Testis (tissue), 3 donors: ENCODE data around the gene GPRC5C. TPM values are rescaled to one million over a fixed set of nuclear protein-coding genes. Genes with fewer than 3 reads are reported as not detected.

Experiments used
- DNase-seq: peaks from one replicate; pipeline ENCODE4 v3.0.0-alpha.2; 2019
- H3K27ac ChIP-seq, 2 donors: fragments of 200-600 bp; sonication (generic); one replicate each; pipeline ENCODE4 v1.5.1; 2019
- H3K27me3 ChIP-seq: fragments of 200-600 bp; sonication (generic); one replicate; pipeline ENCODE4 v1.5.1; 2019
- H3K36me3 ChIP-seq: fragments of 200-600 bp; sonication (generic); one replicate; pipeline ENCODE4 v1.5.1; 2017; ENCODE audit warnings: low read depth; ENCODE audit errors: missing control alignments
- H3K4me1 ChIP-seq: fragments of 200-600 bp; sonication (generic); one replicate; pipeline ENCODE4 v1.5.1; 2019
- H3K4me3 ChIP-seq, 2 donors: fragments of 200-600 bp; sonication (generic); one replicate each; pipeline ENCODE4 v1.5.1; 2017 to 2019
- H3K9me3 ChIP-seq: fragments of 200-600 bp; sonication (generic); one replicate; pipeline ENCODE4 v1.5.1; 2017
- CTCF ChIP-seq, 3 experiments: fragments of 450-650 bp in 2 of 3; fragments of 200-600 bp in 1 of 3; sonication (generic) in 1 of 3; IDR thresholded peaks; one replicate each; pipeline ENCODE4 v1.5.1; 2016 to 2019; ENCODE audit warnings: antibody characterized with exemption in 3 of 3, mild to moderate bottlenecking in 2 of 3, moderate library complexity in 1 of 3
- POLR2A ChIP-seq: fragments of 450-650 bp; IDR thresholded peaks from one replicate; pipeline ENCODE4 v1.6.1; 2017; ENCODE audit warnings: antibody characterized with exemption, mild to moderate bottlenecking, moderate library complexity
- WGBS, 2 donors: methylation state at CpG; one replicate each; pipeline ENCODE4 v1.1.5; 2018; 5-methylcytosine and 5-hydroxymethylcytosine counted together
- intact Hi-C: fragments of 100-400 bp; cut with DNase I; formaldehyde crosslinking; loops from one replicate; pipeline ENCODE4 v1.15.1; 2023; ENCODE audit warnings: low total_unique reads
- polyA plus RNA-seq: library from polyadenylated mRNA; stranded (reverse); fragments of 350-450 nt; fragmentation: Illumina TruSeq; extraction: RNeasy Lipid Tissue Mini Kit (QIAGEN cat#74804); gene quantifications from one replicate; pipeline ENCODE4 v1.2.3, GENCODE V29; 2014; ENCODE audit warnings: low read depth, low replicate concordance; ENCODE audit not compliant: insufficient read depth
- total RNA-seq, 2 donors: library from RNA; depleted of rRNA; stranded (reverse); fragments of >200 nt; gene quantifications; one replicate each; pipeline ENCODE4 v1.2.3, GENCODE V29; 2016

Gene GPRC5C
- total and polyA plus RNA-seq, 3 donors from 2014 or later = 6.8 to 19.0 (median 14.1) TPM

GRCh38 chr17:74466111-74466827, 34.4 kb downstream of the GPRC5C start, which contains the start of gene CD300A:
Gene CD300A, plus strand, starts transcription at chr17:74466634. Its CDS starts 70 bp downstream, at chr17:74466704.
- TF ChIP-seq POLR2A (no peak), CTCF (IDR thresholded peaks at IDR 0.05) (no peak)
- Histone ChIP-seq H3K9me3 (no peaks in the 10 kb centered on the region), H3K27me3 (no peaks in the 10 kb centered on the region), H3K27ac (peak within 1 kb of the TSS in 1 of 2 donors; percentile 24), H3K4me3 (no peak within 1 kb of the TSS), H3K36me3 (no peaks in the 10 kb centered on the region), H3K4me1 (peaks cover 7% of the 10 kb centered on the region)
- intact Hi-C loops = no loop called here
- DNase-seq = peak; percentile 48
- 9 to 24% methylated on average over 16 to 25 of the region's 25 CpGs for WGBS, 2 donors

GRCh38 chr17:74466828-74467184, 34.9 kb downstream of the GPRC5C start:
- Histone ChIP-seq H3K4me3 (no peak overlapping the region), H3K27me3 (no peaks in the 10 kb centered on the region), H3K9me3 (no peaks in the 10 kb centered on the region), H3K36me3 (no peaks in the 10 kb centered on the region), H3K27ac (no peak overlapping the region), H3K4me1 (peaks cover 7% of the 10 kb centered on the region)
- intact Hi-C loops = no loop called here
- WGBS, 2 donors = 31 to 41% methylated on average over 7 to 11 of the region's 11 CpGs
- DNase-seq = no peak
- TF ChIP-seq CTCF (IDR thresholded peaks at IDR 0.05) = no peak
- no peak for TF ChIP-seq POLR2A

- peaks cover 7% of the 10 kb centered on the region for H3K4me1 ChIP-seq
- WGBS, 2 donors = 50 to 53% methylated on average over 19 to 21 of the region's 21 CpGs
- H3K27ac ChIP-seq = no peak overlapping the region
- intact Hi-C loops = no loop called here
- H3K9me3 ChIP-seq = no peaks in the 10 kb centered on the region
- no peak for TF ChIP-seq CTCF (IDR thresholded peaks at IDR 0.05)
- no peak for TF ChIP-seq POLR2A
- H3K27me3 ChIP-seq = no peaks in the 10 kb centered on the region
- no peak overlapping the region for H3K4me3 ChIP-seq
- DNase-seq = no peak
- H3K36me3 ChIP-seq = no peaks in the 10 kb centered on the region
Measured at GRCh38 chr17:74467221-74467951, 35.5 kb downstream of the GPRC5C start.

- H3K9me3 ChIP-seq = no peaks in the 10 kb centered on the region
- no peak for TF ChIP-seq POLR2A
- TF ChIP-seq CTCF (IDR thresholded peaks at IDR 0.05) = no peak
- peaks cover 4% of the 10 kb centered on the region for H3K4me1 ChIP-seq
- no peak overlapping the region for H3K4me3 ChIP-seq
- WGBS, 2 donors = 94 to 97% methylated on average over 3 of the region's 3 CpGs
- H3K27ac ChIP-seq = no peak overlapping the region
- intact Hi-C loops = no loop called here
- no peaks in the 10 kb centered on the region for H3K36me3 ChIP-seq
- no peaks in the 10 kb centered on the region for H3K27me3 ChIP-seq
- DNase-seq = no peak
Measured at GRCh38 chr17:74471341-74471740, 39.5 kb downstream of the GPRC5C start.
